Measurements from ENCODE around the gene SPNS1. TPM values are rescaled to one million over a fixed set of nuclear protein-coding genes. Genes with fewer than 3 reads are reported as not detected.
A peak's percentile ranks its signal among the peaks of the same experiment; 100 is the strongest.

Gene SPNS1
- total RNA-seq, 1 experiment from 2014 or later, result 61.3 TPM

- DNase-seq, result no peak
- H3K36me3 ChIP-seq (ENCODE audit: control insufficient read depth, insufficient read depth, low read length), result peaks cover 1% of the 10 kb centered on the region
- H3K9me3 Mint-ChIP-seq (ENCODE audit: unreplicated experiment), result no peaks in the 10 kb centered on the region
- BruUV-seq (replicated peaks), result no TSS peak
- no peak overlapping the region for H3K4me3 Mint-ChIP-seq (ENCODE audit: unreplicated experiment)
- no peaks in the 10 kb centered on the region for H3K27me3 Mint-ChIP-seq (ENCODE audit: insufficient read depth, unreplicated experiment)
- ChIA-PET CTCF (interaction anchor here (0.6 kb wide), 1 partner anchor 15 kb away, joined by 4 read pairs; no protein-coding TSS in a partner anchor), POLR2A (no interaction called here)
- no peaks in the 10 kb centered on the region for H3K27me3 ChIP-seq (replicated peaks; ENCODE audit: control insufficient read depth, insufficient read depth, low read length)
- intact Hi-C loops (cut with micrococcal nuclease; ENCODE audit: unreplicated experiment), result no loop called here
- H3K36me3 Mint-ChIP-seq (ENCODE audit: insufficient read depth, unreplicated experiment), result peaks cover 11% of the 10 kb centered on the region
- H3K4me3 ChIP-seq (ENCODE audit: low read depth, low read length), result no peak overlapping the region
- no peak for TF ChIP-seq CTCF (IDR thresholded peaks at IDR 0.05; ENCODE audit: insufficient read depth in 1 of 2, low read depth in 1 of 2, low read length in 1 of 2, severe bottlenecking in 1 of 2, unreplicated experiment in 1 of 2)
- H3K4me1 Mint-ChIP-seq (ENCODE audit: low read depth, unreplicated experiment), result no peaks in the 10 kb centered on the region
- H3K9me3 ChIP-seq, result no peaks in the 10 kb centered on the region
- no peak overlapping the region for H3K27ac Mint-ChIP-seq (ENCODE audit: unreplicated experiment)
- no peaks in the 10 kb centered on the region for H3K4me1 ChIP-seq
Measured at GRCh38 chr16:28986046-28986445, 11.5 kb downstream of the SPNS1 start.

GRCh38 chr16:28986492-28986891 is 11.9 kb downstream of the SPNS1 start:
- Mint-ChIP-seq H3K4me1 (ENCODE audit: low read depth, unreplicated experiment) (no peaks in the 10 kb centered on the region), H3K36me3 (ENCODE audit: insufficient read depth, unreplicated experiment) (peaks cover 11% of the 10 kb centered on the region), H3K27ac (ENCODE audit: unreplicated experiment) (no peak overlapping the region), H3K27me3 (ENCODE audit: insufficient read depth, unreplicated experiment) (no peaks in the 10 kb centered on the region), H3K9me3 (ENCODE audit: unreplicated experiment) (no peaks in the 10 kb centered on the region), H3K4me3 (ENCODE audit: unreplicated experiment) (no peak overlapping the region)
- TF ChIP-seq CTCF (IDR thresholded peaks at IDR 0.05; ENCODE audit: insufficient read depth in 1 of 2, low read depth in 1 of 2, low read length in 1 of 2, severe bottlenecking in 1 of 2, unreplicated experiment in 1 of 2), result no peak
- intact Hi-C loops (cut with micrococcal nuclease; ENCODE audit: unreplicated experiment), result no loop called here
- DNase-seq, result no peak
- CTCF ChIA-PET, result interaction anchor here (0.6 kb wide), 1 partner anchor 14 kb away, joined by 4 read pairs; no protein-coding TSS in a partner anchor
- no peaks in the 10 kb centered on the region for H3K4me1 ChIP-seq
- POLR2A ChIA-PET, result no interaction called here
- no peaks in the 10 kb centered on the region; the same call in 1 of the 2 replicates for H3K36me3 ChIP-seq (ENCODE audit: control insufficient read depth, insufficient read depth, low read length)
- BruUV-seq (replicated peaks), result no TSS peak
- H3K27me3 ChIP-seq (replicated peaks; ENCODE audit: control insufficient read depth, insufficient read depth, low read length), result no peaks in the 10 kb centered on the region
- no peak overlapping the region for H3K4me3 ChIP-seq (ENCODE audit: low read depth, low read length)
- H3K9me3 ChIP-seq, result no peaks in the 10 kb centered on the region

GRCh38 chr16:28987170-28987853 is 12.7 kb downstream of the SPNS1 start:
- no peaks in the 10 kb centered on the region for H3K27me3 ChIP-seq (replicated peaks; ENCODE audit: control insufficient read depth, insufficient read depth, low read length)
- no peak for TF ChIP-seq CTCF (IDR thresholded peaks at IDR 0.05; ENCODE audit: insufficient read depth in 1 of 2, low read depth in 1 of 2, low read length in 1 of 2, severe bottlenecking in 1 of 2, unreplicated experiment in 1 of 2)
- H3K36me3 ChIP-seq (ENCODE audit: control insufficient read depth, insufficient read depth, low read length), result no peaks in the 10 kb centered on the region; the same call in 1 of the 2 replicates
- Mint-ChIP-seq H3K36me3 (ENCODE audit: insufficient read depth, unreplicated experiment) (peaks cover 11% of the 10 kb centered on the region), H3K27me3 (ENCODE audit: insufficient read depth, unreplicated experiment) (no peaks in the 10 kb centered on the region), H3K4me3 (ENCODE audit: unreplicated experiment) (no peak overlapping the region), H3K4me1 (ENCODE audit: low read depth, unreplicated experiment) (no peaks in the 10 kb centered on the region), H3K27ac (ENCODE audit: unreplicated experiment) (peak overlapping the region; percentile 2), H3K9me3 (ENCODE audit: unreplicated experiment) (no peaks in the 10 kb centered on the region)
- CTCF ChIA-PET, result no interaction called here
- no peak for DNase-seq
- no peaks in the 10 kb centered on the region for H3K9me3 ChIP-seq
- intact Hi-C loops (cut with micrococcal nuclease; ENCODE audit: unreplicated experiment), result no loop called here
- no TSS peak for BruUV-seq (replicated peaks)
- POLR2A ChIA-PET, result no interaction called here
- no peak overlapping the region for H3K4me3 ChIP-seq (ENCODE audit: low read depth, low read length)
- H3K4me1 ChIP-seq, result no peaks in the 10 kb centered on the region

Measured in Caco-2 (cell line).